Measurements from ENCODE around the gene TMEM119.

TMEM119 gene

DNA sequence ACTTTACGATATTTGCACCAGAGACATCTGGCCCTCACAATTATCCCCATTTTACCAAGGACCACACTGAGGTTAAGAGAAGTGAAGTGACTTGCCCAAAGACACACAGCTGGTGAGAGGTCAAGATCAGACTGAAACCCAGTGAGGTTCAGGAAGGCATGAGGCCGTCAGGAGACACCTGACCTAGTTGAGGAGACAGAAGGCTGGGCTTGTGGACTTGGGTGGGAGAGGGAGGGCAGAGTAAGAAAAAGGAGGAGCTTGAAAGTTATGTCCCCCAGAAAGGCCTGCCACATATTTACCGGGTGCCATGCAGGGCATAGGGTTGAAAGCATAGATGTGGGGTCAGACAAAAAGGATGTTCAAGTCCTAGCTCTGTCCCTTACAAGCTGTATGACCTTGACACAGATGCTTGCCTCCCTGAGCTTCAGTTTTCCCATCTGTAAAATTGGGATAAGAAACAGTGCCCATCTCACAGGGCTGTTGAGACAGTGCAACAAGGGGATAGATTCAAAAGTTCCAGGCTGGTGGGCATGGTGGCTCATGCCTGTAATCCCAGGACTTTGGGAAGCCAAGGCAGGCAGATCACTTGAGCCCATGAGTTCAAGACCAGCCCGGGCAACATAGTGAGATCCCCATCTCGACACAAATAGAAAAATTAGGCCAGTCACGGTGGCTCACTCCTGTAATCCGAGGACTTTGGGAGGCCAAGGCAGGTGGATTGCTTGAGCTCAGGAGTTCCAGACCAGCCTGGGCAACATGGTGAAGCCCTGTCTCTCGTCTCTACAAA is 29.4 kb upstream of the TMEM119 start:
- TF ChIP-seq, protein P1, sequence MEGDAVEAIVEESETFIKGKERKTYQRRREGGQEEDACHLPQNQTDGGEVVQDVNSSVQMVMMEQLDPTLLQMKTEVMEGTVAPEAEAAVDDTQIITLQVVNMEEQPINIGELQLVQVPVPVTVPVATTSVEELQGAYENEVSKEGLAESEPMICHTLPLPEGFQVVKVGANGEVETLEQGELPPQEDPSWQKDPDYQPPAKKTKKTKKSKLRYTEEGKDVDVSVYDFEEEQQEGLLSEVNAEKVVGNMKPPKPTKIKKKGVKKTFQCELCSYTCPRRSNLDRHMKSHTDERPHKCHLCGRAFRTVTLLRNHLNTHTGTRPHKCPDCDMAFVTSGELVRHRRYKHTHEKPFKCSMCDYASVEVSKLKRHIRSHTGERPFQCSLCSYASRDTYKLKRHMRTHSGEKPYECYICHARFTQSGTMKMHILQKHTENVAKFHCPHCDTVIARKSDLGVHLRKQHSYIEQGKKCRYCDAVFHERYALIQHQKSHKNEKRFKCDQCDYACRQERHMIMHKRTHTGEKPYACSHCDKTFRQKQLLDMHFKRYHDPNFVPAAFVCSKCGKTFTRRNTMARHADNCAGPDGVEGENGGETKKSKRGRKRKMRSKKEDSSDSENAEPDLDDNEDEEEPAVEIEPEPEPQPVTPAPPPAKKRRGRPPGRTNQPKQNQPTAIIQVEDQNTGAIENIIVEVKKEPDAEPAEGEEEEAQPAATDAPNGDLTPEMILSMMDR (IDR thresholded peaks at IDR 0.05; ENCODE audit: control insufficient read depth, insufficient read depth, low read depth, low read length, missing control alignments): no peak
- no peak for DNase-seq (ENCODE audit: low read depth)
- H3K4me3 ChIP-seq (ENCODE audit: control insufficient read depth, low read depth, low read length): no peak overlapping the region

- DNase-seq (ENCODE audit: low read depth): no peak
These were observed 27.3 kb upstream of the TMEM119 start for GRCh38 chr12:108625228-108625627.

DNA sequence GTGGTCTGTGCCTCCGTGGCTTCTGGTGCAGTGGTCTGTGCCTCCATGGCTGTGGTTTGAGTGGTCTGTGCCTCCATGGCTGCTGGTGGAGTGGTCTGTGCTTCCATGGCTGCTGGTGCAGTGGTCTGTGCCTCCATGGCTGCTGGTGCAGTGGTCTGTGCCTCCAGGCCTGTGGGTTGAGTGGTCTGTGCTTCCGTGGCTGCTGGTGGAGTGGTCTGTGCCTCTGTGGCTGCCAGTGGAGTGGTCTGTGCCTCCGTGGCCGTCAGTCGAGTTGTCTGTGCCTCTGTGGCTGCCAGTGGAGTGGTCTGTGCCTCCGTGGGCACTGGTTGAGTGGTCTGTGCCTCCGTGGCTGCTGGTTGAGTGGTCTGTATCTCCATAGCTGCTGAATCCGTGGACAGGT is 25.7 kb upstream of the TMEM119 start:
- no peak for DNase-seq (ENCODE audit: low read depth)
- TF ChIP-seq, protein P1 (IDR thresholded peaks at IDR 0.05; ENCODE audit: control insufficient read depth, insufficient read depth, low read depth, low read length, missing control alignments): no peak
- no peak overlapping the region for H3K4me3 ChIP-seq (ENCODE audit: control insufficient read depth, low read depth, low read length)

More at GRCh38 chr12:108625228-108625627, 27.3 kb upstream of the TMEM119 start:
- TF ChIP-seq, protein P1 (IDR thresholded peaks at IDR 0.05; ENCODE audit: control insufficient read depth, insufficient read depth, low read depth, low read length, missing control alignments): no peak
- H3K4me3 ChIP-seq (ENCODE audit: control insufficient read depth, low read depth, low read length): no peak overlapping the region

DNA sequence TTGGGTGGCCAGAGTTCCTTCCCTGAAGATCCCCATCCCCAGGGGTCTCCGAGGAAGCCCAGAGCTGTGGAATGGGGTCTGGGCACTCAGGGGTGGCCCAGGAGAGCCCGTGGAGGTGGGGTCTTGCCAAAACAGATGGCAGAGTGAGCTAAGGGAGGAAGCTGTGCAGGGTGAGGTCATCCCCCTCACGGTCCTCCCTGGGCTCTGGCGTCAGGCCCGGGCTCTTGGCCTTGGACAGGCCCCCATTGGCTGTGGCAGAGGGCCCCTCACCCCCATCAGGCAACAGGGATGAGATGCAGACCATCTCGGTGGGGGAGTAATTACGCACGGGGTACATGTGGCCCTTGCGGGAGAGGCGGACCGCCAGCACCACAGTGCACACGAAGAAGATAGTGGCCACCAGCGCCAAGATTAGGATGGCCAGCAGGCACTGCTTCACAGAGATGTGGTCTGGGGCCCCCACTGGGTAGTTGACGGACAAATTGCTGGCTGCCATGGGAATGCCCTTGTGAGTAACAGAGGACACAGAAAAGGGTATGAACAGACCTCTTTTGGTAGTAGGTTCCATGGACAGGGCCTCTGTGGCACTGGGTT is 25.1 kb upstream of the TMEM119 start:
- TF ChIP-seq, protein P1 (IDR thresholded peaks at IDR 0.05; ENCODE audit: control insufficient read depth, insufficient read depth, low read depth, low read length, missing control alignments): no peak
- no peak for DNase-seq (ENCODE audit: low read depth)
- H3K4me3 ChIP-seq (ENCODE audit: control insufficient read depth, low read depth, low read length): no peak overlapping the region

DNA sequence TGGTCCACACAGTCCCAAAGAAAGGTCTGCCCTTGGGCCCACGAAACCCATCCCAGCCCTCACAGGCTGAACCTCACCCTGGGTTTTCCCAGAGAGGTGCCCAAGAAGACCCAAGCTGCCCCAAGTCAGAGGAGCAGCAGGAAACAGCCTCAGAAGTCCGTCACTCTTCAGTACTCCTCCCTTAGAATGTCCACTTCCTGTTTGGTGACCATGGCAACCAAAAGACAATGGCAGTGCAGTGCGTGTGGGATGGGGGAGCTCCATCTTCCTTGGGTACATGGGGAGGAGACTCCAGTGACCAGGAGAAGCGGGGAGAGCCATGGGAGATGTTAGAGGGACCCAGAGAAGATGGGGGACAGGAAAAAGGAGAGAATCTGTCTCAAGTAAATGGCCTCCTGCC is 24.5 kb upstream of the TMEM119 start:
- TF ChIP-seq, protein P1 (IDR thresholded peaks at IDR 0.05; ENCODE audit: control insufficient read depth, insufficient read depth, low read depth, low read length, missing control alignments): no peak
- no peak overlapping the region for H3K4me3 ChIP-seq (ENCODE audit: control insufficient read depth, low read depth, low read length)
- DNase-seq (ENCODE audit: low read depth): no peak

DNA sequence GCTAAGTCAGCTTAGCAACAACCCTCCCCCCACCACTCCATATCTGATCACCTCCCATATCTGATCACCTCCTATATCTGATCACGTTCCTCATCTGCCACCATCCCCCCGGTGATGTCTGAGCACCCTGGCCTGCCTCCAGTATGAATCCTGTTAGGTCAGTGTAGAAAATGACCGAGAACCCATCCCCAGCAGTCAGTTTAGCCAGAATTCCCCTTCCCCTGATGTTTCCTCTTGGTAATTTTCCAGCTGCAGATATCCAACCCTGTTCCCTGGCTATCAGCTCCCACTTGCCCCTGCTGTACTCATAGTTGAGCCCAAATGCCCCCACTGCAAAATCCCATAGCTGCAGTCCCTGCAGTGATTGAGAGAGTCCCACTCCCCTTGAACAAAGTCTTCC is 23.3 kb upstream of the TMEM119 start:
- TF ChIP-seq, protein P1 (IDR thresholded peaks at IDR 0.05; ENCODE audit: control insufficient read depth, insufficient read depth, low read depth, low read length, missing control alignments): no peak
- no peak overlapping the region for H3K4me3 ChIP-seq (ENCODE audit: control insufficient read depth, low read depth, low read length)
- no peak for DNase-seq (ENCODE audit: low read depth)

Data from AG09309 (cell line).